Measurements from ENCODE around the gene TMEM250.
A peak's percentile ranks its signal among the peaks of the same experiment; 100 is the strongest.

Gene TMEM250

GRCh38 chr9:136100700-136101614, 17.7 kb downstream of the TMEM250 start:
- TF ChIP-seq EGR1 (IDR thresholded peaks at IDR 0.05) (0 out of 2 replicates have a peak, but pooled peaks have one; percentile 30), EP300 (IDR thresholded peaks at IDR 0.05; ENCODE audit: borderline replicate concordance) (peak; percentile 38; the same call in 1 of the 2 replicates), RAD21 (IDR thresholded peaks at IDR 0.05; ENCODE audit: low read depth) (no peak), NFIC (IDR thresholded peaks at IDR 0.05) (peak; percentile 69), TCF12 (IDR thresholded peaks at IDR 0.05; ENCODE audit: low read depth) (peak; percentile 85)

DNA sequence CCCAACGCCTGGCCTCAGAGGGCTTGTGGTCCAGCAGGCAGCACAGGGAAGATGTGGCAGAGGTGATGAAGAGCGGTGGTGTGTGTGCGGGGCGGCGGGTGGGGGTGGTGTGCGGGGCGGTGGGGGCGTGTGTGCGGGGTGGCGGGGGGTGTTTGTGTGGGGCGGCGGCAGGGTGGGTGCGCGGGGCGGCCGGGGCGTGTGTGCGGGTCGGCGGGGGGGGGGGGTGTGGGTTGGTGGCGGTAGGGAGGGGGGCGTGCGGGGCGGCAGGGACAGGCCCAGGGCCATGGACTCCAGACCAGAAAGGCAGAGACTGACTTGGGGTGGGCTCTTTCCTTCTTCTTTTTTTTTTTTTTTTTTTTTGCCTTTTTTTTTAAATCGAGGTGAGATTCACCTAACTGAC, 19.1 kb downstream of the TMEM250 start:
- TF ChIP-seq FOXM1 (IDR thresholded peaks at IDR 0.05; ENCODE audit: borderline replicate concordance, low read depth) (no peak), EGR1 (IDR thresholded peaks at IDR 0.05) (no peak), RAD21 (IDR thresholded peaks at IDR 0.05; ENCODE audit: low read depth) (no peak), EP300 (IDR thresholded peaks at IDR 0.05; ENCODE audit: borderline replicate concordance) (no peak), USF1 (IDR thresholded peaks at IDR 0.05) (no peak), YY1 (IDR thresholded peaks at IDR 0.05; ENCODE audit: low read depth) (no peak)
- TF ChIP-seq, protein P1, sequence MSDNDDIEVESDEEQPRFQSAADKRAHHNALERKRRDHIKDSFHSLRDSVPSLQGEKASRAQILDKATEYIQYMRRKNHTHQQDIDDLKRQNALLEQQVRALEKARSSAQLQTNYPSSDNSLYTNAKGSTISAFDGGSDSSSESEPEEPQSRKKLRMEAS (IDR thresholded peaks at IDR 0.05) = no peak

- no peak for TF ChIP-seq CREB1 (IDR thresholded peaks at IDR 0.05; ENCODE audit: low read depth)
- TF ChIP-seq EGR1 (IDR thresholded peaks at IDR 0.05) = no peak
- TF ChIP-seq ZBTB7A (IDR thresholded peaks at IDR 0.05; ENCODE audit: low read depth) = no peak
- TF ChIP-seq TAF1 (IDR thresholded peaks at IDR 0.05; ENCODE audit: low read depth) = no peak
- no peak for TF ChIP-seq TCF12 (IDR thresholded peaks at IDR 0.05; ENCODE audit: low read depth)
- TF ChIP-seq, protein P1 (IDR thresholded peaks at IDR 0.05) = no peak
- no peak for TF ChIP-seq EP300 (IDR thresholded peaks at IDR 0.05; ENCODE audit: borderline replicate concordance)
- no peak for TF ChIP-seq RAD21 (IDR thresholded peaks at IDR 0.05; ENCODE audit: low read depth)
- no peak for TF ChIP-seq USF1 (IDR thresholded peaks at IDR 0.05)
- no peak for TF ChIP-seq FOXM1 (IDR thresholded peaks at IDR 0.05; ENCODE audit: borderline replicate concordance, low read depth)
- TF ChIP-seq NFIC (IDR thresholded peaks at IDR 0.05) = no peak
- TF ChIP-seq CEBPB (IDR thresholded peaks at IDR 0.05) = no peak
- TF ChIP-seq REST (IDR thresholded peaks at IDR 0.05; ENCODE audit: low read depth) = no peak
- TF ChIP-seq TEAD4 (IDR thresholded peaks at IDR 0.05) = no peak
- TF ChIP-seq YY1 (IDR thresholded peaks at IDR 0.05; ENCODE audit: low read depth) = no peak
Measured at GRCh38 chr9:136098844-136099243, 19.8 kb downstream of the TMEM250 start.

DNA sequence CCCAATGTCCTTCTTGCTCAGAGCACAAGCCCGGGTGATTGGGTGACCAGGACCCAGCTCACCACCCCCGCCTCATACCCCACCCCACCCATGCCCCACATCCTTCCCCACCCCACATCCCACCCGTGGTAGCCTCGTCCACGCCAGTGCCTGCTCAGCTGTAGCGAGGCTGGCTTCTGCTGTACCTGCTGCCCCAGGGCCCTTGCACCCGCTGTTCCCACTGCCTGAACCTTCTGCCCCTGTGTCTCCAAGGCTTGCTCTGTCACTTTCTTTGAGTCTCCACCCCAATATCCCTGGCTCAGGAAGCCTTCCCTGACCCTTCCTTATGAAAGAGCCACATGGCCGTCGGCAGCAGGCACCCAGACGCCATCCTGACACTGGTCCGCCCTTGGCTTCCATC, 20.5 kb downstream of the TMEM250 start:
- no peak for TF ChIP-seq NFIC (IDR thresholded peaks at IDR 0.05)
- TF ChIP-seq TEAD4 (IDR thresholded peaks at IDR 0.05) = no peak
- no peak for TF ChIP-seq TAF1 (IDR thresholded peaks at IDR 0.05; ENCODE audit: low read depth)
- TF ChIP-seq FOXM1 (IDR thresholded peaks at IDR 0.05; ENCODE audit: borderline replicate concordance, low read depth) = no peak
- TF ChIP-seq ZBTB7A (IDR thresholded peaks at IDR 0.05; ENCODE audit: low read depth) = no peak
- TF ChIP-seq EGR1 (IDR thresholded peaks at IDR 0.05) = no peak
- TF ChIP-seq RAD21 (IDR thresholded peaks at IDR 0.05; ENCODE audit: low read depth) = no peak
- TF ChIP-seq CREB1 (IDR thresholded peaks at IDR 0.05; ENCODE audit: low read depth) = no peak
- no peak for TF ChIP-seq EP300 (IDR thresholded peaks at IDR 0.05; ENCODE audit: borderline replicate concordance)
- TF ChIP-seq REST (IDR thresholded peaks at IDR 0.05; ENCODE audit: low read depth) = no peak
- TF ChIP-seq CEBPB (IDR thresholded peaks at IDR 0.05) = no peak
- no peak for TF ChIP-seq USF1 (IDR thresholded peaks at IDR 0.05)
- TF ChIP-seq, protein P1 (IDR thresholded peaks at IDR 0.05) = no peak
- no peak for TF ChIP-seq YY1 (IDR thresholded peaks at IDR 0.05; ENCODE audit: low read depth)
- TF ChIP-seq TCF12 (IDR thresholded peaks at IDR 0.05; ENCODE audit: low read depth) = no peak
